Vagina (tissue), 2 donors: Measurements from ENCODE around the gene ZNF787.

Experiments used
- CTCF ChIP-seq, 3 experiments: fragments of 450-650 bp in 2 of 3; fragments of 200-600 bp in 1 of 3; sonication (generic) in 1 of 3; IDR thresholded peaks; one replicate each; pipeline ENCODE4 v1.5.1; 2017 to 2019; ENCODE audit warnings: antibody characterized with exemption in 3 of 3, mild to moderate bottlenecking in 2 of 3, moderate library complexity in 2 of 3
- POLR2A ChIP-seq, 2 donors: fragments of 450-650 bp; IDR thresholded peaks; one replicate each; pipeline ENCODE4 v1.6.1; 2017; ENCODE audit warnings: antibody characterized with exemption in 2 of 2, mild to moderate bottlenecking in 2 of 2, moderate library complexity in 2 of 2
- POLR2AphosphoS5 ChIP-seq, 2 donors: sonication (generic); formaldehyde crosslinking; IDR thresholded peaks; one replicate each; pipeline ENCODE4 v1.9.0; 2017; ENCODE audit warnings: antibody characterized with exemption in 2 of 2, mild to moderate bottlenecking in 2 of 2, low read depth in 1 of 2; ENCODE audit not compliant: insufficient read depth in 1 of 2

- TF ChIP-seq POLR2A (IDR thresholded peaks at IDR 0.05) (no peak), CTCF (IDR thresholded peaks at IDR 0.05) (no peak), POLR2AphosphoS5 (IDR thresholded peaks at IDR 0.05; ENCODE audit: insufficient read depth in 1 of 2, low read depth in 1 of 2) (no peak)
These were observed 8.9 kb upstream of the ZNF787 start for GRCh38 chr19:56130006-56130405.
